Measurements from ENCODE around the gene RGL1.

The RGL1 gene

GRCh38 chr1:183879494-183879893, 74.6 kb downstream of the RGL1 start:
- H3K4me2 ChIP-seq (ENCODE audit: low read depth, low read length): no peak overlapping the region
- H3K9me2 ChIP-seq (replicated peaks; ENCODE audit: insufficient read depth, low read length): no peaks in the 10 kb centered on the region
- no peaks in the 10 kb centered on the region for H3K79me2 ChIP-seq (ENCODE audit: low read length)
- no peaks in the 10 kb centered on the region for H3K27me3 ChIP-seq (replicated peaks; ENCODE audit: insufficient read depth, low read length)
- no peak for DNase-seq
- H3K27ac ChIP-seq (ENCODE audit: low read length): no peak overlapping the region
- H3K4me1 ChIP-seq (ENCODE audit: low read length): peaks cover 10% of the 10 kb centered on the region; the same call in 1 of the 2 replicates
- no peaks in the 10 kb centered on the region for H3K36me3 ChIP-seq (replicated peaks; ENCODE audit: insufficient read depth, low read length)
- H3K9me3 ChIP-seq (replicated peaks; ENCODE audit: insufficient read depth, low read length): no peaks in the 10 kb centered on the region
- H3F3A ChIP-seq (ENCODE audit: insufficient read depth, low read length): no peaks in the 10 kb centered on the region
- no peak overlapping the region for H3K9ac ChIP-seq (ENCODE audit: low read length)
- H2AFZ ChIP-seq (ENCODE audit: low read length): no peak overlapping the region
- H3K4me3 ChIP-seq (ENCODE audit: low read length): no peak overlapping the region
- H4K20me1 ChIP-seq (ENCODE audit: insufficient read depth, low read length): no peaks in the 10 kb centered on the region
- TF ChIP-seq, protein P1, sequence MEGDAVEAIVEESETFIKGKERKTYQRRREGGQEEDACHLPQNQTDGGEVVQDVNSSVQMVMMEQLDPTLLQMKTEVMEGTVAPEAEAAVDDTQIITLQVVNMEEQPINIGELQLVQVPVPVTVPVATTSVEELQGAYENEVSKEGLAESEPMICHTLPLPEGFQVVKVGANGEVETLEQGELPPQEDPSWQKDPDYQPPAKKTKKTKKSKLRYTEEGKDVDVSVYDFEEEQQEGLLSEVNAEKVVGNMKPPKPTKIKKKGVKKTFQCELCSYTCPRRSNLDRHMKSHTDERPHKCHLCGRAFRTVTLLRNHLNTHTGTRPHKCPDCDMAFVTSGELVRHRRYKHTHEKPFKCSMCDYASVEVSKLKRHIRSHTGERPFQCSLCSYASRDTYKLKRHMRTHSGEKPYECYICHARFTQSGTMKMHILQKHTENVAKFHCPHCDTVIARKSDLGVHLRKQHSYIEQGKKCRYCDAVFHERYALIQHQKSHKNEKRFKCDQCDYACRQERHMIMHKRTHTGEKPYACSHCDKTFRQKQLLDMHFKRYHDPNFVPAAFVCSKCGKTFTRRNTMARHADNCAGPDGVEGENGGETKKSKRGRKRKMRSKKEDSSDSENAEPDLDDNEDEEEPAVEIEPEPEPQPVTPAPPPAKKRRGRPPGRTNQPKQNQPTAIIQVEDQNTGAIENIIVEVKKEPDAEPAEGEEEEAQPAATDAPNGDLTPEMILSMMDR (IDR thresholded peaks at IDR 0.05; ENCODE audit: low read length): no peak

GRCh38 chr1:183879966-183880365, 75.0 kb downstream of the RGL1 start:
- H3K36me3 ChIP-seq (replicated peaks; ENCODE audit: insufficient read depth, low read length): no peaks in the 10 kb centered on the region
- no peaks in the 10 kb centered on the region for H3K27me3 ChIP-seq (replicated peaks; ENCODE audit: insufficient read depth, low read length)
- no peak for DNase-seq
- H3K9ac ChIP-seq (ENCODE audit: low read length): no peak overlapping the region
- H3K27ac ChIP-seq (ENCODE audit: low read length): no peak overlapping the region
- no peak overlapping the region for H3K4me2 ChIP-seq (ENCODE audit: low read depth, low read length)
- no peaks in the 10 kb centered on the region for H3K9me3 ChIP-seq (replicated peaks; ENCODE audit: insufficient read depth, low read length)
- no peaks in the 10 kb centered on the region for H4K20me1 ChIP-seq (ENCODE audit: insufficient read depth, low read length)
- peaks cover 10% of the 10 kb centered on the region; the same call in 1 of the 2 replicates for H3K4me1 ChIP-seq (ENCODE audit: low read length)
- H2AFZ ChIP-seq (ENCODE audit: low read length): no peak overlapping the region
- H3K79me2 ChIP-seq (ENCODE audit: low read length): no peaks in the 10 kb centered on the region
- H3K4me3 ChIP-seq (ENCODE audit: low read length): no peak overlapping the region
- H3K9me2 ChIP-seq (replicated peaks; ENCODE audit: insufficient read depth, low read length): no peaks in the 10 kb centered on the region
- no peaks in the 10 kb centered on the region for H3F3A ChIP-seq (ENCODE audit: insufficient read depth, low read length)
- no peak for TF ChIP-seq EZH2phosphoT487 (IDR thresholded peaks at IDR 0.05; ENCODE audit: low read length)

- Histone ChIP-seq H4K20me1 (ENCODE audit: insufficient read depth, low read length) (no peaks in the 10 kb centered on the region), H3K4me3 (ENCODE audit: low read length) (no peak overlapping the region), H3K36me3 (replicated peaks; ENCODE audit: insufficient read depth, low read length) (no peaks in the 10 kb centered on the region), H3K79me2 (ENCODE audit: low read length) (no peaks in the 10 kb centered on the region), H3K9me2 (replicated peaks; ENCODE audit: insufficient read depth, low read length) (no peaks in the 10 kb centered on the region), H3K9ac (ENCODE audit: low read length) (no peak overlapping the region), H2AFZ (ENCODE audit: low read length) (no peak overlapping the region), H3K4me1 (ENCODE audit: low read length) (peaks cover 10% of the 10 kb centered on the region; the same call in 1 of the 2 replicates), H3K9me3 (replicated peaks; ENCODE audit: insufficient read depth, low read length) (no peaks in the 10 kb centered on the region), H3F3A (ENCODE audit: insufficient read depth, low read length) (no peaks in the 10 kb centered on the region), H3K4me2 (ENCODE audit: low read depth, low read length) (no peak overlapping the region), H3K27me3 (replicated peaks; ENCODE audit: insufficient read depth, low read length) (no peaks in the 10 kb centered on the region), H3K27ac (ENCODE audit: low read length) (no peak overlapping the region)
- TF ChIP-seq EZH2 (optimal IDR thresholded peaks at IDR 0.05; ENCODE audit: low read depth, low read length) (no peak), EZH2phosphoT487 (IDR thresholded peaks at IDR 0.05; ENCODE audit: low read length) (no peak)
- TF ChIP-seq, protein P1 (IDR thresholded peaks at IDR 0.05; ENCODE audit: low read length): no peak
- no peak for DNase-seq
These were observed 75.8 kb downstream of the RGL1 start for GRCh38 chr1:183880531-183881243.

DNA sequence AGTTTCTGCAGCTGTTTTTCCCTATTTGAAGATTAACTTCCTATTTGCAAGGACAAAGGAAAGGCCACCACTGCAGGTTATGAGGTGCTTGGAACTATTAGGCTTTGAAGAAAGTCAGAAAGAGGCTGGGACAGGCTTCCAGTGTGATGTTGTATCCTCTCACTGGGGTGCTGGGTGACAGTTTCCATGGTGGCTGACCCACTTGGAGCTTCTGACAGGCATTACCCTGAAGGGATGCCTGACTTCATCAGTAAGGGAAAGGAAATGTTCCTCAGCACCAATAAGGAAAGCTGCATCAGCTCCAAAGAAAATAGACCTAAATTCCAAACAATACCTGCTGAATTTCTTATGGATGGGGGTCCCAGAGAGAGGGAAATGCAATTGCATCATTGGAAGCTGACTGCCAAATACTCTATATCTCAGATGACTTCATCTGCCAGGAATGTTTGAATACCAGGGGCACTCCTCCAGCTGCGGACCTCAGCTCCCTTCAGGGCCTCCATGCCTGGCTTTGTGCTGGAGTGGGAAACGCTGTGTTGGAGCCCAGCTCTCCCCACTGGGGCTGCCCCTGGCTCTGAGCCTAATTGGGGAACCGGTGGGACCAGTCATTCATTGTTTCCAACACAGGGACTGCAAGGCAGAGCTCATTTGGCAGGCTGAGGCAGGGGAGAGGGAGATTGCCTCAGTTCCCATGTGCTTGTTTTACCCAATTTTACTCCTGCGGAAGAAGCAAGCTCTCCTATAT, 76.6 kb downstream of the RGL1 start:
- Histone ChIP-seq H3K4me2 (ENCODE audit: low read depth, low read length) (no peak overlapping the region), H3K79me2 (ENCODE audit: low read length) (no peaks in the 10 kb centered on the region), H3K9me3 (replicated peaks; ENCODE audit: insufficient read depth, low read length) (no peaks in the 10 kb centered on the region), H3K9me2 (replicated peaks; ENCODE audit: insufficient read depth, low read length) (no peaks in the 10 kb centered on the region), H3K27ac (ENCODE audit: low read length) (no peak overlapping the region), H3K4me1 (ENCODE audit: low read length) (peaks cover 10% of the 10 kb centered on the region; the same call in 1 of the 2 replicates), H3K27me3 (replicated peaks; ENCODE audit: insufficient read depth, low read length) (no peaks in the 10 kb centered on the region), H3F3A (ENCODE audit: insufficient read depth, low read length) (no peaks in the 10 kb centered on the region), H3K36me3 (replicated peaks; ENCODE audit: insufficient read depth, low read length) (no peaks in the 10 kb centered on the region), H3K9ac (ENCODE audit: low read length) (no peak overlapping the region), H3K4me3 (ENCODE audit: low read length) (no peak overlapping the region), H2AFZ (ENCODE audit: low read length) (no peak overlapping the region), H4K20me1 (ENCODE audit: insufficient read depth, low read length) (no peaks in the 10 kb centered on the region)
- no peak for TF ChIP-seq EZH2phosphoT487 (IDR thresholded peaks at IDR 0.05; ENCODE audit: low read length)
- TF ChIP-seq, protein P1 (IDR thresholded peaks at IDR 0.05; ENCODE audit: low read length): no peak
- no peak for TF ChIP-seq EZH2 (optimal IDR thresholded peaks at IDR 0.05; ENCODE audit: low read depth, low read length)
- no peak for DNase-seq

Data from MM.1S (cell line).